GM19452 (cell line): Measurements from ENCODE around the gene TMPRSS4.

Experiments
- ATAC-seq: cut with Tn5 transposase; IDR thresholded peaks from one replicate; pipeline ENCODE4 v1.9.1; 2021; ENCODE audit not compliant: unreplicated experiment

The TMPRSS4 gene

DNA sequence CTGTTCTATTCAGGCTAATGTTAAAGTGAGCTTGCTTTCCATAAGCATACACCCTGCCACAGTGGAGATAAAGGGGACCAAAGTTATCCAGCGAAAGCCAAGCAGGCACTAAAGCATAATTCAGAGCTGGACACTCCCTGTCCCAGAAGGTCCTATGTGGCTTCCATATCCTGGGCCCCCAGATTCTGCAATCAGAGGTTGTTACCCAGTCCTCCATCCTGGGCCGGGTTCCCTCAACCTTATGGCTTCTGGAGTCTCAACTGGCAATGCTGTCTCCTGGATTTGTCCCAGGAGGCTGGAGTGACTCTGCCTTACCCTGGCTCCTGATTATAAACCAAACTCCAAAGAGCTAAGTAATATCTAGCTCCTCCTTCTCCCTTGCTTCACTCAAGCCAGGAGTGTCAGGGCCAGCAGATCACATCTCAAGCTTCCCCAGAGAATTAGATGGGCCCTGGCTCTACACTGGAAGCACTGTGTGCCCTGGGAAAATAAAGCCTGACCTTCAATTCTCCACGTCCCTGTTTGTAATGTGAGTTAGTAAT, 23.9 kb downstream of the TMPRSS4 start:
- no peak for ATAC-seq

DNA sequence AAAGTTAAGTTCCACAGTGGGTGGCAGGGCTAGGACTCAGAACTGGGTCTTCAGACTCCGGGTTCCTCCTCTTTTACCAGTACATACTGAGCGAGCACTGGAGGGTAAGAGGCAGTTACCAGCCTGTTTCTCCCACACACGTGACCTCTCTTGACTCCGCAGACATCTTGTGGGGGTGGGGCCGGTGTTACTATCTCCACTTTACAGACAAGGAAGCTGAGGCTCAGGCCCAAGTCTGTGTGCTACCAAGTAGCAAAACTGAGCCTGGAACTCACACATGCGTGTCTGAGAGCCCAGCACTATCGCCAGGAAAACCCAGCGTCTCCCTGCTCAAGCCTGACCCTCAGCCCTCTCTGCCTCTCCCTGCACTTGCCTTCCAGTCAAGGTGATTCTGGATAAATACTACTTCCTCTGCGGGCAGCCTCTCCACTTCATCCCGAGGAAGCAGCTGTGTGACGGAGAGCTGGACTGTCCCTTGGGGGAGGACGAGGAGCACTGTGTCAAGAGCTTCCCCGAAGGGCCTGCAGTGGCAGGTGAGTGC, 25.9 kb downstream of the TMPRSS4 start:
- no peak for ATAC-seq

DNA sequence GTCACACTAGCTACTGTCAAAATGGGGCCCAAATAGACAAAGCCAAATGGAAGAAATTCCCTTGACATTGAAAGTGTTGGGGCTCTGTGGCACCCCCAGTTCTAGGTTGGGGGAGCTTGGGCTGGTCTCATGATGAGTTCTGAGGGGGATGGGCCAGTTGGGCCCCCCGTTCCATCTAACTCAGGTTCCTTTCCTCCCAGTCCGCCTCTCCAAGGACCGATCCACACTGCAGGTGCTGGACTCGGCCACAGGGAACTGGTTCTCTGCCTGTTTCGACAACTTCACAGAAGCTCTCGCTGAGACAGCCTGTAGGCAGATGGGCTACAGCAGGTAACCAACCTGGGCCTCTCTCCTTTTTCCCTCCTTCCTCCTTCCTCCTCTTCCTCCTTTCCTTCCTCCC, 27.6 kb downstream of the TMPRSS4 start:
- no peak for ATAC-seq

DNA sequence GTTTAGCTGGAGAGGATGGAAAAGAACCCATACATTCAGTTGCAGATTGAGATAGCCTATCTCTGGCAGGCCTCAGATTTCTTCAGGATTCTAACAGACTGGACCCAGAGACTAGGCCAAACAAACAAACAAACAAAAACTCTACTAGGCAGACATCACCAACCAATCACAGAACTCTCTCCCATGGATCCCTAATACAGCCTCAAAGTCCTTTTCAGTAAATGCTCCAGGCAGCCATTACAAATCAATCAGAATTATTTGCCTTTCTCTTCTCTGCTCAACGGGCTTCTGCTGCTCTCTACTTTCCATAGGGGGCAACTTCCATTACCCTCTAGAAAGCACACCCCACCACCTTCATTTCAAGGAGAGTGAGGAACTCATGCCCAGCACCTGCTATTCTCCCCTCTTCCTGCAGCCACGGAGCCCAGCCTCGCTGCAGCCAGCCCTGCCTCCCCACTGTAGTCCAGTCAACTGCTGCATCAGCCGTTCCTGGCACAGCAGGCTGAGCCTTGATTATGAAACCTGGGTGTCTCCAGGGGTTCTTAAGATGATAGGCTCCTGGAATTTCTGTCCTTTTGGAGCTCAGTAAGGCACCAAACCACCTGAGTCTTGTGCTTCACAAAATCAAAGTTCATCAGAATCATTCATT, 28.9 kb downstream of the TMPRSS4 start:
- no peak for ATAC-seq

DNA sequence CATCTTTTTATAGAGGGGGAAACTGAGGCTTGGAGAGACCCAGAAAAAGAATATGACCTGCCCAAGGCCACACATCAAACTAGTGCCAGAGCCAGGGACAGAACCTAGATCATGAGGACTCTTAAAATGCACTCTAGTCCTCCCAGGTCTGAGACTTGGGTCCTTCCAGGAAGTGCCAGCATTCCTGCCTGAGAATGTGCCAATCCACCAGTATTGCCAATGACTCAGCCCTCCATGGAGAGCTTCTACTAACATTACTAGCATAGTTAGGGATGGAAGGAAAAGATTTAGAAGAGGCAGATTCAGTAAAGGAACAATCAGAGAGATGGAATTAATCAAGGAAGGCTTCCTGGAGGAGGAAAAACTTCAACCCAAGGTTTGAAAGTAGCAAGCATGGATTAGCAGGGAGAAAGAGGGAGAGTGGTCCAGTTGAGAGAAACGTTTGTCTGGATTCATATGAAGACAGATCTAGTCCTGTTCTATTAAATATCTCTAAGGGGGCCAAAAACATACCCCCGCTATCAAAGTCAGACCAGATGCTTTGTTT, 30.0 kb downstream of the TMPRSS4 start:
- no peak for ATAC-seq

DNA sequence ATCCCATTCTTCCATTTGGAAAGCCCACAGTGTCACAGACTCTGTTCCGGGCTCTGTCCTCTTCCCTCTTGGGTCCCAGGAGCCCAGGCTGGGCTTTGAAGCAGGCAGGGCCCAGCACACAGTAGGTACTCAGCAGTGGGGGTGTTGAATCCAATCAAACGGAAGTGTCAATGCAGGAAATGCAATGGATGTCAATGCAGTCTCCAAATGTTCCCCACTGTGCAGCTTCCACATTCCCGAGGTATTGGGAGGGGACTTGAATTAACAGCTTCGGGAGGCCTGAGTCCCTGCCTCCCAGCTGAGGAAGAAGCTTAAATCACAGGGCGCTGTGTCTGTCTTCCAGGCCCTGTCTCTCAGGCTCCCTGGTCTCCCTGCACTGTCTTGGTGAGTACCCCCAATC, 31.6 kb downstream of the TMPRSS4 start:
- no peak for ATAC-seq

DNA sequence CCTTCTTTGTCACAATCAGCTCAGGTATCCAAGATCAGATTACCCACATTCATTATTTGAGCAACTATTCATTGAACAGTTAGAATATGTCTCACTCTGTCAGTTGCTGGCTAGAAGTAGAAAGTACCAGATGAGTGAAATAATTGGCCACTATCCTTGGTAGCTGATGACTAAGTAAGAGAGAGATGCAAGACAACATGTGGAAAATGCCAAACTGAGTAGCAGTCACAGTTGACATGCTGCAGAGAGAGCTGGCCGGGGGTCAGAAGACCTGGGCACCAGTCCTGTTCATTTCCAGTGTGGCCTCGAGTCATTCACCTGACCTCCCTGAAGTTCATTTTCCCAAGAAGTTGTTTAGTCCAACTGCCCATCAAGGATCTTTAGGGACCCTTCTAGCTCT, 32.4 kb downstream of the TMPRSS4 start:
- ATAC-seq = no peak

DNA sequence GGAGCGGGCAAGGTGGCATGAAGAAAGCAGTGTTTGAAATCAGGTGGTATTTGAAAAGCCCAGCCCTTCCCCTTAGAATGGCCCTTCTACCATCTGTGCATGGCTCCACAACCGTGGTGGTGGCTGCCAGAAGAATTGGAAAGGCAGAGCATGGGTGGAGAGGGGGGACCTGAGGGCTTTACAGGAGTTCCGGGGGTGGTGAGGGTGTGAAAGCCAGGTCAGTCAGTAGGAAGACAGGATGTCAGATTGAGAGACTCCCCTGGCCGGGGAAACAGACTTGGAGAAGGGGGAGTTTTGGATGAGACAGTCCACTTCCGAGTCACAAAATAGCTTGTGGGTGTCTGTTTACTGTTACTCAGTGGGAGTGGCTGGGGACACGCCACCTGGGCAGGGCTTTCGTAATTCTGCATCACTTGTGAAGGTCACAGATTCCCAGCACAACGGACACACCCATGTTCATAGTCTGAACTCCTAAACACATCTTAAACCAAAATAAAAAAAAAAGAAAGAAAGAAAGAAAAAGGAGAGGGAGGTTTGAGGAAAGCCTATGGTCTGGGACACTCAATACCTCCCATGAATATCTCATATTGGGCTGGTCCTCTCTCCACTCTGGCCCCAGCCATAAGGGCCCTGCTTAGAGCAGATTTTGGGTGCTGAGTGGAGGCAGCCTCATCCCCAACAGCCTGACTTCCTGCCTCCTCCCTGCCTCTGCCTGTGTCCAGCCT, 34.3 kb downstream of the TMPRSS4 start:
- ATAC-seq = no peak

DNA sequence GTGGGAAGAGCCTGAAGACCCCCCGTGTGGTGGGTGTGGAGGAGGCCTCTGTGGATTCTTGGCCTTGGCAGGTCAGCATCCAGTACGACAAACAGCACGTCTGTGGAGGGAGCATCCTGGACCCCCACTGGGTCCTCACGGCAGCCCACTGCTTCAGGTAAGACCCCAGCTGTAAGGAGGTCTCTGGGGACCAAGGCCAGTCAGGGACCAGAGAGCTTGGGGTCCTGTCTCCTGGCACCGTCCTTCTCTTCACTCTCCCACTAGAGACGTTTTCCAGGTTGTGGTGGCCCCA, 34.8 kb downstream of the TMPRSS4 start:
- ATAC-seq = no peak

DNA sequence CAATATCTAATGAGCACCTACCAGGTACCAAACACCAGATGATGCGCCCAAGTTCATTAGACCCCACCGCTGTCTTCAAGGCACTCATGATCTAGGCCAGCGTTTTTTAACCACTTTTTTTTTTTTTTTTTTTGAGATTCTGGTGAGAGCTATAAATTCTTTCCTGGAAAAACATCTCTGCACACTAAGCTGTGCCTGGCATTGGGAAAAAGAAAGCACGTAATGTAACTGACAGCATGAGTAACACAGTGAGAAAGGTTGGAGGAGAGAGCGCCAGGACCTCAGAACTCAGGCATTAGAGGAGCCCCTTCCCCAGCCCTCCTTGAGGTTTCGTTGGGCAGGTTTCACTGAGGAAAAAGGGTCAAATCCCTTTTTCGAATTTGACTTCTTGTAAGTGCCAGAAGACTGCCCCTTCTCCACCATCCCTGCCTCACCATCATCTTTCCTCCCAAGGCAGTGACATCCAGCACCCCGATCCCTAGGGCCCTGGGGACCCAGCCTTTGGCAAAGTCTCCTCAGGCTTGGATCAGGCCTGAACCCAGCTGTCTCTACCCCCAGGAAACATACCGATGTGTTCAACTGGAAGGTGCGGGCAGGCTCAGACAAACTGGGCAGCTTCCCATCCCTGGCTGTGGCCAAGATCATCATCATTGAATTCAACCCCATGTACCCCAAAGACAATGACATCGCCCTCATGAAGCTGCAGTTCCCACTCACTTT, 36.0 kb downstream of the TMPRSS4 start:
- no peak for ATAC-seq

DNA sequence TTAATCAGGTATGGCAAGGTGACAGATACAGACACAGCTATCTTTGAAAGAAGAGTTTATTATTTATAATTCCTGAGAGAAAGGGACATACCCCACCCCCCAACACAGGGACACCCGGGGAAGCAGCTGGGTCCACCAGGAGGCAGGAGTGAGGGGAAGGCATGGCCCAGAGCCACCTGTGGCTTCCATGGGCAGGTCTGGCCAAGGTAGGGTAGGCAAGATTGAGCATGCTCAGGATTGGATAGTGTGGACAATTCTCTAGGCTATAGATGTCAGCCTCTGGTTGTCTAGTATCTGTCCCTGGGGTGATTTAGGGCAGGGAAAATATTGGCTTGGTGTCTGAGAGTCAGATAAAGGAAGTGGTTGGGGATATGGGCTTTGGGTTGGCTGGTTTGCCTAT, 37.4 kb downstream of the TMPRSS4 start:
- no peak for ATAC-seq

DNA sequence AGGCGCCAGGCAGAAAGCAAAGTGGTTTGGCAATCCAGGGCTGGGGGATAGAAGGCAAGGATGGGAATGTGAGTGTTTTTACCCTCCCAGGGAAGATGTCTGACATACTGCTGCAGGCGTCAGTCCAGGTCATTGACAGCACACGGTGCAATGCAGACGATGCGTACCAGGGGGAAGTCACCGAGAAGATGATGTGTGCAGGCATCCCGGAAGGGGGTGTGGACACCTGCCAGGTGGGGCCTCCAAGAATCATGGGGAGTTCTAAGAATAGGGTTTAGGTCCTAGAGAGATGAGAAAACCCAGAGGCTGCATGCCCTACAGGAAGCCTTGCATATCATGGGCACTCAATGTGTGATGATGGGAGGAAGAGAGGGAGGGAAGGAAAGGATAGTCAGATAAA, 38.2 kb downstream of the TMPRSS4 start:
- no peak for ATAC-seq

DNA sequence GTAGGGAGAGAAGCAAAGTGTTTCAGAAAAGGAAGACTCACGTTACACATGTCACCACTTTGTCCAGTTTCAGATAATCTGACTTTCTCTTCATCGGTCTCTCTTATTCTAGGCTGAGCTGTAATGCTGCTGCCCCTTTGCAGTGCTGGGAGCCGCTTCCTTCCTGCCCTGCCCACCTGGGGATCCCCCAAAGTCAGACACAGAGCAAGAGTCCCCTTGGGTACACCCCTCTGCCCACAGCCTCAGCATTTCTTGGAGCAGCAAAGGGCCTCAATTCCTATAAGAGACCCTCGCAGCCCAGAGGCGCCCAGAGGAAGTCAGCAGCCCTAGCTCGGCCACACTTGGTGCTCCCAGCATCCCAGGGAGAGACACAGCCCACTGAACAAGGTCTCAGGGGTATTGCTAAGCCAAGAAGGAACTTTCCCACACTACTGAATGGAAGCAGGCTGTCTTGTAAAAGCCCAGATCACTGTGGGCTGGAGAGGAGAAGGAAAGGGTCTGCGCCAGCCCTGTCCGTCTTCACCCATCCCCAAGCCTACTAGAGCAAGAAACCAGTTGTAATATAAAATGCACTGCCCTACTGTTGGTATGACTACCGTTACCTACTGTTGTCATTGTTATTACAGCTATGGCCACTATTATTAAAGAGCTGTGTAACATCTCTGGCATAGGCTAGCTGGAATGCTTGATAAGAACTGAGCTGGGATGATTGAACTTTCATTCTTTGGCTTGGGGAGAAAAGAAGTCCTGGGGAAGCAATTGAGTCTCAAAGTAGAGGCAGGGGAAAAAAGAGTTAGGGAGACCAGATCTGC, 41.1 kb downstream of the TMPRSS4 start:
- ATAC-seq = peak; percentile 69

DNA sequence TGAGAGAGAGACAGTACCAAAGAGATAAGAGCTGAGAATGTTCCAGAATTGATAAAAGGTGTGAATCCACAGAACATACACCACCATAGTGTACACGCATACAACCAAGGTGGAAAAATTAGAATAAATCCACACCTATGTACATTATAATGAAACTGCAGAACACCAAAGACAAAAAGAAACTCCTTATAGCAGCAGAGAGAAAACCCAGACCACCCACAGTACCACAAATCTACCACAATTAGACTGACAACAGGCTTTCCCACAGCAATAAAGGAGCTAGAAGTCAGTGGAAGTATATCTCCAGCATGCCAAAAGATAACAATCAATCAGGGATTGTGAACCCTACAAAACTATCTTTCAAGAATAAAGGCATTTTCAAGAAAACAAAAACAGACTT, 43.9 kb downstream of the TMPRSS4 start:
- no peak for ATAC-seq

DNA sequence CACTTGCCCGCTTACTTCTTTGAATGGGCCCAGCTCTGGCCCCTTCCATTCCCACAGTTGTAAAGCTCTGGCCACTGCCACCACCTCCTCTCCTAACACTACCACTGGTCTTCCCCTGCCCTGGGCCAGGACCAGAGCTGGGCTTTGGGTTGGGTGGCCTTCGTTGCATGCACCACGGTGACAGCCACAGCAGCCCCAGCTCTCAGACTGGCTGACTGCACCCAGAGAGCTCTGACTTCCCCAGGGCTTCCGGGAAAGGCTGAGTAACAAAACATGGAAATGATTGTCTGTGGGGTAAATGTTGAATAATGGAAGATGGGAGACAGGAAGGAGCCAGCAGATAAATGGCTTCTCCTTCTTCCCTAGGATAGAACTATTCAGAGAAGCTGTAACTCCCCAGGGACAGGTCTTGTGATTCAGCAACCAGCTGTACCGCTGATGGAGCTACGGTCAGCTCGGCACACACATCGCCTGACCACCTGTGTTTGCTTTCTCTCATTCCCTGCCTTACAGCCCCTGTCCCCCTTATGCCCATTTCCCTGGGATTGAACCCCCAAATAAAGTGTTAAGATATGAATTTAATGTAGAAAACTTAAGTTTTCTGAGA, 48.2 kb downstream of the TMPRSS4 start:
- no peak for ATAC-seq

DNA sequence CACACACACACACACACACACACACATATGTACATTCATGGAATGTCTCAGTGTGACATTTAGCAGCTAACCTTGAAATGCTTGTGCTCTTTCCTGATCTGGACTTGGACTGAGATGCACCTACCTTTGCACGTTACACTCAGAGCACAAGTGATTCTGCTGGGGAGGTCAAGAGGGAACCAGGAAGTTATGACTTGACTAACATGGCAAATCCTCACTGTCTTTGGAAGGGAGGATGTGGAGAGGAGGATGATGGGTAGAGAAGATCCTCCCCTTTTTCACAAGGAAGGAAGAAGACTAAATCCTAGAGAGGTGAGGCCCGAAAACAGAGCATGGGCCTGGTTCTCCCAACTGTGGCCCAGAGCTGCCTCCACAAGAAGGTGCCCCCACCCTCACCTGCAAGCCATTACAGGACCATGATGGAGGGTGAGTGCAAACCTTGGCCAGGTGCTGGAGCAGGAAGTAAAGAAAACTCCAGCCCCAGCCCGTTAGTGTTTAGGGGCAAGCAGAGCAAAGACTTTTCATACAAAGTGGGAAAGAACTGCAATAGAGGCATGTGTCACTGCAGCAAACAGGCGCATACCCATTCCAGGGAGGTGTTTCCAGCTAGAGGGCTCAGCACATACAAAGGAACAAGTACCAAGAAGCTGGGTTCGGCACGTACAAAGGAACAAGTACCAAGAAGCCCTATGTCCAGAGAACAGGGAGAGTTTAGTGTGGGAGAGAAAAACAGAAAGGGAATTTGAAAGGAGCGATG, 49.4 kb downstream of the TMPRSS4 start:
- ATAC-seq = no peak

DNA sequence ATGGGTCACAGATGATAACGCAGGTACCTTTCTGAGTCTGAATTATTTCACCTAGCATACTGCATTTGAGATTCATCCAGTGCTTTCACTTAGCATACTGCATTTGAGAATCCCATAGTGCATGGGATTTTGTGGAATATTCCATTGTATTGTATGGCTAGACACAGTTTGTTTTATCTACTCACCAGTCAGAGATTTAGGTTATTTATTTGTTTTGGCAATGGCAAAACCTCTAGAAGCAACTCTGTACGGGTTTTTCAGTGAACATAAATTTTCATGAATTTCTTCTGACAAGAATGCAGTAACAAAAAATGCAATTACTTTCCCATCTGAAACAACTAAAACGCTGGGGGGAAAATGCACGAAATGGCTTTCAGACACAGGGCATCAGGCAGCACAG, 51.4 kb downstream of the TMPRSS4 start:
- no peak for ATAC-seq

DNA sequence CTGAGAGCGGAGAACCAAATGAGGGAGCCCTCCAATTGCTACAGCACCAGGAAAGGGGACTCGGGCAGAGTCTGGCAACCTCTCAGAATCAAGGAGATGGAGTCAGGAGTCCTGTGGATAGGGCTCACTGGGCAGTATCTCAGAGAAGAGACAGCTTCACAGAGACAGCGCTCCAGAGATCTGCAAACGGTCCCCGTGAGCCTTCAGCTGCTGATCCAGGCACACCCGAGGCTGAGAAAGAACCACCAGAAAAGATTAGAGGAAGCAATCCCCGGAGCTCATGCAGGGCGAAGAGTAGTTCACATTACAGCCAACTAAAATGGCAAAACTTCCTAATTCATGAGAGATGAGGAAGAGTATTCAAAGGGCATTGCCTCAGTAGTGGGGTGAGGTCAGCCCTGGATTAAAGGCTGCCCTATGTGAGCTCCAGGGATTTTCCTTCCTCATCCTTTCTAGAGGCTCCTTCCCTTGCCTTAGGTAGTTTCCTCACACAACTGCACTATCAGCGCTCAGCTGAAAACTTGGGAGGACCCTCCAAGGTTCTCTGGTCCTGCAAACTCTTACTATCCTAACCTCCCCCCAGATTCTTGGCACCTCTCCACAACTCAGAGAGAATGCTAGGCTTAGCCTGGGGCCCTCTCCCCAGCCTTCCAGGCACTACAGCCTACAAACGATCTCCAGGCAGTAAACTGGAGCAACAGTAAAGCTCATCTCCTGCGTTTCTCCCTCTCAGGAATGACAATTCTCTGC, 52.0 kb downstream of the TMPRSS4 start:
- no peak for ATAC-seq
